BLaER1 (cell line): Measurements from ENCODE around the gene ACP3.
A peak's percentile ranks its signal among the peaks of the same experiment; 100 is the strongest.
"Not testable (repeated sequence)": the region's sequence is repeated elsewhere in the genome, so short reads cannot be mapped to it uniquely, and the experiment has no call there.

Source experiments
- H3K27ac ChIP-seq: shearing (Covaris generic); formaldehyde crosslinking; 2 replicates; pipeline ENCODE4 v1.8.1; 2022
- H3K27me3 ChIP-seq: shearing (Covaris generic); formaldehyde crosslinking; 2 replicates; pipeline ENCODE4 v1.8.1; 2022
- H3K36me3 ChIP-seq: shearing (Covaris generic); formaldehyde crosslinking; 2 replicates; pipeline ENCODE4 v1.8.1; 2022
- H3K4me1 ChIP-seq: shearing (Covaris generic); formaldehyde crosslinking; 2 replicates; pipeline ENCODE4 v1.8.1; 2022
- H3K4me2 ChIP-seq: shearing (Covaris generic); formaldehyde crosslinking; 2 replicates; pipeline ENCODE4 v1.8.1; 2022
- H3K4me3 ChIP-seq: shearing (Covaris generic); formaldehyde crosslinking; 2 replicates; pipeline ENCODE4 v1.8.1; 2022
- H3K9ac ChIP-seq: shearing (Covaris generic); formaldehyde crosslinking; 2 replicates; pipeline ENCODE4 v1.8.1; 2022
- H3K9me3 ChIP-seq: shearing (Covaris generic); formaldehyde crosslinking; 2 replicates; pipeline ENCODE4 v1.8.1; 2022
- H4K20me1 ChIP-seq: shearing (Covaris generic); formaldehyde crosslinking; 2 replicates; pipeline ENCODE4 v1.8.1; 2022
- Cebpa-rat ChIP-seq: shearing (Covaris generic); IDR thresholded peaks from 2 replicates; pipeline ENCODE4 v1.8.1; 2022

The ACP3 gene

DNA sequence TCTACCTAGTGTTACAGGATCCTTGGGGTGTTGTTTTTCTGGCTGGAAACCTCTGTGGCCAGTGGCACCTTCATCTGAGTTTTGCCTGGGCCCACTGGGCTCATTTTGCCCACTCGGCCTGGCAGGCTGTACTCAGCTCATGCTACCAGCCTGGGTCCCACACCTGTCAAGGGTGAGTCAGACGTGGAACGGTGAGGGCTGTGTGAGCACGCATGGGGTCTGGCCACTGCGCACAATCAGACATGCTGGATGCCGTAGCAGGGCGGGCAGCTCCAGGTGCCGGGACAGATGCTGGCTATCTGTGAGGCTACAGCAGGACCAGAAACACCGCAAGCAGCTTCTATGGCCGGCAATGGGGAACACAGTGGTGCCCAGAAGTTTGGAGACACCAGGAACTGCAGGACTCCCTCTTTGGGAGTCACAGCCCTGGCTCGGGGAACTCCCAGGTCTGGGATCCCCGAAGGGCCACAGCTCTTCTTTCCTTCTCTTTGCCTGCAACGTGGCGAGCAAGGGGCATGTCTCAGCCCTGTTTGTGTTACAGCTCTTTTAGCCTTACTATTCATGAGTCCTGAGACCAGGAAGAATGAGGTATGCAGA lies 64.2 kb downstream of the ACP3 start:
- H3K36me3 ChIP-seq: 0 out of 2 replicates have a peak, but pooled peaks cover 6% of the 10 kb centered on the region
- TF ChIP-seq Cebpa-rat: no peak
- peaks cover 23% of the 10 kb centered on the region for H3K9me3 ChIP-seq
- no peak overlapping the region for H3K27ac ChIP-seq
- no peaks in the 10 kb centered on the region for H4K20me1 ChIP-seq
- H3K27me3 ChIP-seq: no peaks in the 10 kb centered on the region
- H3K4me1 ChIP-seq: peaks cover 11% of the 10 kb centered on the region
- no peak overlapping the region for H3K9ac ChIP-seq
- H3K4me3 ChIP-seq: no peak overlapping the region
- no peak overlapping the region; the same call in 1 of the 2 replicates for H3K4me2 ChIP-seq

DNA sequence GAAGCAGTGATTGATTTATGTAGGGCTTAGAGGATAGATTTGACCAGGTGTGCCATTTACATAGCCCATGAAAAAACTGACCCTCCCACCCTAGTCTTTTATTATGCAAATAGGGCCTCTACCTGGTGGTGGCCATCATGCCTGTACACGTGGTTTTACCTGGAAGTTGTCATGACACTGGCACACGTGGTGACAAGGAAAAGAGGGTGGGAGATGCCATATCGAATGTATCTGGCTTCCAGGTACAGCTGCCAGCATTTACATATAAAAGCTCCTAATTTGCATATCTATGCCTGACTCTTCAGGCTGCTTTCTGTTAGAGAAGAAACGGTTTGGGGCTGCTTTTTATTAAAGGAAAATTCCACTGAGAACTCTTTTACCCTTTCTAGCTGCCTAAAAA lies 65.1 kb downstream of the ACP3 start:
- H4K20me1 ChIP-seq: no peaks in the 10 kb centered on the region
- no peak overlapping the region for H3K27ac ChIP-seq
- no peak for TF ChIP-seq Cebpa-rat
- H3K4me1 ChIP-seq: peaks cover 19% of the 10 kb centered on the region
- no peak overlapping the region for H3K4me3 ChIP-seq
- no peaks in the 10 kb centered on the region for H3K27me3 ChIP-seq
- peaks cover 23% of the 10 kb centered on the region for H3K9me3 ChIP-seq
- H3K9ac ChIP-seq: no peak overlapping the region
- H3K36me3 ChIP-seq: 0 out of 2 replicates have a peak, but pooled peaks cover 6% of the 10 kb centered on the region
- no peak overlapping the region for H3K4me2 ChIP-seq

DNA sequence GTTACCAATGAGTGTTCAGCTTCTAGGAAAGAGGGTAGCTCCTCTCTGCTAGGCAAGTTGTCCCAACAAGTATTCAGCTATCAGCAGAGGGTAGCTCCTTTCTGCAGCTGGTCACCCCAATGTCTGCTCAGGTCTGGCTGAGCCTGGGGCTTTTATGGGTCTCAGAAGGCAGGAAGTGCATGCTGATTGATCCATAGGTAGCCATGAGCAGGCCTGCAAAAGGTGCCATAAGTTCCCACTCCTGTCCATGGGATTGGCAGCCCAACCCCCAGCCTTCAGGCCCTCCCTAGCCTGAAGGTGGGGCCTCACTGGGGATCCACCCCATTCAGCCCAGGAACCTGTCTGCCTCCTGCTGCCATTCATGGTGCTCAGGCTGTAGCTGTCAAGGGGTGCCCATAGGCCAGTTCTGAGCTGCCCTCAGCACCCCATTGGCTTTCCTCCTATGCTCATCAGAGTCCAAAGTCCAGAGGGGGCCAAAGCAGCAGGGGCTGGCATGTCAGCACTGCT lies 65.5 kb downstream of the ACP3 start:
- Histone ChIP-seq H3K4me2 (no peak overlapping the region), H3K27ac (no peak overlapping the region), H4K20me1 (no peaks in the 10 kb centered on the region), H3K4me1 (peaks cover 23% of the 10 kb centered on the region), H3K4me3 (no peak overlapping the region; the same call in 1 of the 2 replicates), H3K9me3 (peaks cover 23% of the 10 kb centered on the region), H3K9ac (no peak overlapping the region), H3K27me3 (no peaks in the 10 kb centered on the region), H3K36me3 (0 out of 2 replicates have a peak, but pooled peaks cover 6% of the 10 kb centered on the region)
- TF ChIP-seq Cebpa-rat: no peak

DNA sequence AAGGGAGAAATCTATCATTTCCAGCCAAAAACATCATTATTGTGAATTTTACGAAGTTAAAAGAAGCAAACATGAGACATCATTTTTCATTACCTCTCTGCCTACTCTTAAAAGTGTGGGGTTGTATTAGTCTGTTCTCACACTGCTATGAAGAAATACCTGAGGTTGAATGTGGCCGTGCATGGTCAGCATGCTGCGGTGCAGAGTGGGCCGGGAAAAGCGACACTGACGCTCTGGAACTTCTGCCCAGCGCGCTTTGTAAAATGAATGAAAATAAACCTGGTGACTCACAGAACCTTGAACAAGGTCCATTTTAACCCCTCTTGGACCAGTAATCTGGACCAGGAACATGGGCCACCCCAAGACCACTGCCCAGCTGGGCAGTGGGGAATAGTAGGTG lies 69.1 kb downstream of the ACP3 start:
- no peak for TF ChIP-seq Cebpa-rat
- no peaks in the 10 kb centered on the region for H3K27me3 ChIP-seq
- 0 out of 2 replicates have a peak, but pooled peaks cover 6% of the 10 kb centered on the region for H3K36me3 ChIP-seq
- no peak overlapping the region for H3K9ac ChIP-seq
- H3K9me3 ChIP-seq: peaks cover 20% of the 10 kb centered on the region
- no peak overlapping the region for H3K27ac ChIP-seq
- no peaks in the 10 kb centered on the region for H4K20me1 ChIP-seq
- peak overlapping the region; percentile 52 for H3K4me2 ChIP-seq
- peaks cover 20% of the 10 kb centered on the region for H3K4me1 ChIP-seq
- H3K4me3 ChIP-seq: no peak overlapping the region

DNA sequence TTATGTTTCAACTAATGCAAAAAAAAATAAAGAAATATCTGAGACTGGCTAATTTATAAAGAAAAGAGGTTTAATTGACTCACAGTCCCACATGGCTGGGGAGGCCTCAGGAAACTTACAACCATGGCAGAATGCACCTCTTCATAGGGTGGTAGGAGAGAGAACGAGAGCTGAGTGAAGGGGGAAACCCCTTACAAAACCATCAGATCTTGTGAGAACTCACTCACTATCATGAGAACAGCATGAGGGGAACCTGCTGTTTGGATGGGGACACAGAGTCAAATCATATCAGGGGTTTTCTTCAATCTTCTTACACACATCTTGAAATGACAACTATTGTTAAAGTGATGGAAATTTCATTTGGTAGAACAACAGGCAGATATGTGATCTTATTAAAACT lies 75.5 kb downstream of the ACP3 start:
- not testable (repeated sequence) for H3K4me2 ChIP-seq, H3K9ac ChIP-seq

DNA sequence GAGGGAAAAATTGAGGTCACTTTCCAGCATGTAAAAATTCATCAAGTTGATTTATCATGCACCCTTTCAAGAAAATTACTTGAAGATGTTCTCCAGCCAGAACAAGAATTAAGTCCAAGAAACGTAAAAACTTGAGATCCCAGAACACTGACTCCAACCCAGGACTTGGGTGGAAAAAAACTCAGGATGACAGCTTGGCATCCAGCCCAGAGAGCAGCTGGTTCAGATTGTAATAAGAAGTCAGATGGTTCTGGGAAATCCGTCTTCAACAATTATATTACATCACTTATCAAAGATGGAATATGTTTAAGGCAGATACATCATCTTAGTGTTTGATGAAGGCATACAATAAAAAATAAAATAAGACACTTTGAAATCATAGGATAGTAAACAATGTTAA lies 77.1 kb downstream of the ACP3 start:
- Histone ChIP-seq H4K20me1 (no peaks in the 10 kb centered on the region), H3K27me3 (no peaks in the 10 kb centered on the region), H3K4me1 (no peaks in the 10 kb centered on the region), H3K9me3 (peaks cover 10% of the 10 kb centered on the region), H3K9ac (no peak overlapping the region), H3K4me3 (no peak overlapping the region), H3K4me2 (no peak overlapping the region), H3K36me3 (no peaks in the 10 kb centered on the region), H3K27ac (no peak overlapping the region)
- no peak for TF ChIP-seq Cebpa-rat

More for the DNA sequence above, 75.5 kb downstream of the ACP3 start:
- not testable (repeated sequence) for H4K20me1 ChIP-seq, H3K27me3 ChIP-seq, H3K27ac ChIP-seq, H3K36me3 ChIP-seq, H3K4me3 ChIP-seq, H3K4me1 ChIP-seq, H3K9me3 ChIP-seq

DNA sequence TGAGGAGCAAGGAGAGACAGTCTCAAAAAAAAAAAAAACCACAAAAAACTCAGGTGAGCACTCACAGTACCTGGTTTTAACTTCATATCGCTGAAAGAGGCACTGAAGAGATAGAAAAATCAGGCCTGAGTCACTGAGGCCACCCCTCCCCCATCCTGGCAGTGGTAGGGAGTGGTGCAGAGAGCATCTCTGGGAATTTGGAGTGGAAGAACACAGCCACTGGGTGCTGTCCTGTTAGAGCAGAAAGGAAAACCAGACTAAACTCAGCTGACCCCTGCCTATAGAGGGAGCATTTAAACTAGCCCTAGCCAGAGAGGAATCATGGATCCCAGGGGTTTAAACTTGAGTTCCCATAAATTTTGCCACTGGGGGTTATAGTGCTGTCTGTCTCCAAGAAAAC lies 77.9 kb downstream of the ACP3 start:
- H4K20me1 ChIP-seq: no peaks in the 10 kb centered on the region
- no peak for TF ChIP-seq Cebpa-rat
- H3K9ac ChIP-seq: no peak overlapping the region

DNA sequence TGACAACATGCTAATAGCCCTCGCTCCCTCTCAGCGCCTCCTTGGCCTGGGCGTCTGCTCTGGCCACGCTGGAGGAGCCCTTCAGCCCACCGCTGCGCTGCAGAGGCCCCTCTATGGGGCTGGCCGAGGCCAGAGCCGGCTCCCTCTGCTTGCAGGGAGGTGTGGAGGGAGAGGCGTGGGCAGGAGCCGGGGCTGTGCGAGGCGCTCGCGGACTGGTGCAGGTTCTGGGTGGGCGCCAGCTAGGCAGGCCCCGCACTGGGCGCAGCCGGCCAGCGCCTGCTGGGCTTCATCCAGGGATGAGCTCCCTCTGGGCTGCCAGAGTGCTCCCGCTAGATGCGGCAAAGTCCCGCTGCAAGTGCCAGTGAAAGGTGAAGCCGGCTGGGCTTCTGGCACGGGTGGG lies 79.0 kb downstream of the ACP3 start:
- peaks cover 10% of the 10 kb centered on the region for H3K9me3 ChIP-seq
- TF ChIP-seq Cebpa-rat: no peak

More for the DNA sequence above, 77.9 kb downstream of the ACP3 start:
- no peaks in the 10 kb centered on the region for H3K36me3 ChIP-seq
- H3K4me2 ChIP-seq: no peak overlapping the region
- H3K27me3 ChIP-seq: no peaks in the 10 kb centered on the region
- H3K27ac ChIP-seq: no peak overlapping the region
- no peak overlapping the region for H3K4me3 ChIP-seq
- H3K9me3 ChIP-seq: peaks cover 10% of the 10 kb centered on the region
- no peaks in the 10 kb centered on the region for H3K4me1 ChIP-seq

DNA sequence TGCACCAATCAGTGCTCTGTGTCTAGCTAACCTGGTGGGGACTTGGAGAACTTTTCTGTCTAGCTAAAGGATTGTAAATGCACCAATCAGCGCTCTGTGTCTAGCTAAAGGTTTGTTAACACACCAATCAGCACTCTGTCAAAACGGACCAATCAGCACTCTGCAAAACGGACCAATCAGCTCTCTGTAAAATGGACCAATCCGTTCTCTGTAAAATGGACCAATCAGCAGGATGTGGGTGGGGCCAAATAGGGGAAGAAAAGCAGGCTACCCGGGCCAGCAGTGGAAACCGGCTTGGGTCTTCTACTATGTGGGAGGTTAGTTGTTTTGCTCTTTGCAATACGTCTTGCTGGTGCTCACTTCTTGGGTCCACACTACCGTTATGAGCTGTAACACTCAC lies 79.6 kb downstream of the ACP3 start:
- not testable (repeated sequence) for H3K4me3 ChIP-seq, H3K36me3 ChIP-seq, H3K4me2 ChIP-seq, H3K9ac ChIP-seq, H3K9me3 ChIP-seq, H3K27me3 ChIP-seq, H3K27ac ChIP-seq, H4K20me1 ChIP-seq, H3K4me1 ChIP-seq

More for the DNA sequence above, 79.0 kb downstream of the ACP3 start:
- no peaks in the 10 kb centered on the region for H3K27me3 ChIP-seq
- no peak overlapping the region for H3K9ac ChIP-seq
- H3K4me3 ChIP-seq: no peak overlapping the region
- H3K36me3 ChIP-seq: no peaks in the 10 kb centered on the region
- H4K20me1 ChIP-seq: no peaks in the 10 kb centered on the region
- no peak overlapping the region for H3K27ac ChIP-seq
- no peak overlapping the region for H3K4me2 ChIP-seq
- H3K4me1 ChIP-seq: peaks cover 4% of the 10 kb centered on the region

DNA sequence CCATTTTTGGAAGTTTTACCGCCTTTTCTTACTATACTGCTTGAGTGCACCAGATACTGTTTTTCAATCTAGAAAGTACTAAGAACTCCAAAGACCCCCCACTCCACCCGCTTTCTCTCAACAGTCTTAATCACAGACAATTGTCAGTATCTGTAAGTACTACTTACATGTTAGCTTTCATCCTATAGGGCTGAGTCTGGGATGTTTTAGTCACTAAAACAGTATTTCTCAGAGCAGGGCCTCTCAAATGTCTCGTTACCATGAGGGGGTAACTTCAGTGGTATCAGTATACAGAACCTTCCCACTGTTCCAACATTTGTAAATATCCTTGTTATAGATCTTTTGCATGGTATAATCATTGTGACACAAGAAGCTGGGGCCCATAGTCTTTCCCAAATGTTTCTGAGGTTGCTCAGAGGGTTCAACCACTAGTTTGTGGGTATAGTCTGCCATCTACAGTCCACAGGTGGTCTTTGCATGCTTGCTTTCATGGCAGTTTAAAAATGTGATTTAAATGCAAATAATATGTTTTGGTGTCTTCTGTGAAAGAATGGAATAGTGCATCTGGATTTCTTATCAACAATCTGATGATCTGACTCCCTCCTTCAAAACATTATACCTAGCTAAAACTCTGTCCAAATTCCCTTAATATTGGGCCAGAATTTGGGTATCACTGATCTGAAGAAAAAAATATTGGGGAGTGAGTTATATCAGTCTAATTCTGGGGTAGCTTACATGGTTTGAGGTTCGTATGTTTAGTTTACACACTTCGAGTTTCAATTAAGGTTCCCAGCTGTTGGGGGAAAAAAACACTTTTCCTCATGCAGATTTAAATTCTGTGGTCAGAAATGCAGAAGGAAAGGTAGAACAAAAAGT lies 82.1 kb downstream of the ACP3 start:
- no peak overlapping the region for H3K9ac ChIP-seq
- no peak overlapping the region for H3K4me2 ChIP-seq
- H3K4me1 ChIP-seq: peaks cover 8% of the 10 kb centered on the region
- no peaks in the 10 kb centered on the region for H3K27me3 ChIP-seq
- H3K4me3 ChIP-seq: no peak overlapping the region
- TF ChIP-seq Cebpa-rat: no peak
- H3K36me3 ChIP-seq: no peaks in the 10 kb centered on the region
- no peak overlapping the region for H3K27ac ChIP-seq
- H3K9me3 ChIP-seq: peaks cover 10% of the 10 kb centered on the region
- no peaks in the 10 kb centered on the region for H4K20me1 ChIP-seq
